Thoracic aorta (tissue), 2 donors: Measurements from ENCODE around the gene FAM111A. TPM values are rescaled to one million over a fixed set of nuclear protein-coding genes. Genes with fewer than 3 reads are reported as not detected.
A peak's percentile ranks its signal among the peaks of the same experiment; 100 is the strongest.

Source experiments
- ATAC-seq: fragments of 150-250 bp; one replicate; pipeline ENCODE4 v1.8.0; 2017; ENCODE audit warnings: low read depth; ENCODE audit not compliant: insufficient number of reproducible peaks, low FRiP score
- DNase-seq: peaks from one replicate; pipeline ENCODE4 v3.0.0-alpha.2; 2020; ENCODE audit warnings: low spot score
- H3K27ac ChIP-seq, 2 donors: fragments of 200-600 bp; sonication (generic); 1 replicate in 1 of 2; 2 replicates in 1 of 2; pipeline ENCODE4 v1.5.1; 2016; ENCODE audit warnings: mild to moderate bottlenecking in 2 of 2, moderate library complexity in 2 of 2
- H3K27me3 ChIP-seq: fragments of 200-600 bp; sonication (generic); replicated peaks from 2 replicates; pipeline ENCODE4 v1.6.0; 2016; ENCODE audit warnings: mild to moderate bottlenecking; ENCODE audit not compliant: insufficient read depth
- H3K36me3 ChIP-seq: fragments of 200-600 bp; sonication (generic); one replicate; pipeline ENCODE4 v1.5.1; 2016
- H3K4me1 ChIP-seq, 2 donors: fragments of 200-600 bp; sonication (generic); 1 replicate in 1 of 2; 2 replicates in 1 of 2; pipeline versions ENCODE4 v1.5.1 to v1.6.0; 2016; ENCODE audit warnings: low read depth in 2 of 2, mild to moderate bottlenecking in 1 of 2; ENCODE audit not compliant: control insufficient read depth in 1 of 2
- H3K4me3 ChIP-seq: fragments of 200-600 bp; sonication (generic); 2 replicates; pipeline ENCODE4 v1.5.1; 2016; ENCODE audit warnings: mild to moderate bottlenecking
- H3K9me3 ChIP-seq: fragments of 200-600 bp; sonication (generic); 2 replicates; pipeline ENCODE4 v1.5.1; 2016
- total RNA-seq, 2 donors: library from RNA; depleted of rRNA; stranded (reverse); fragments of >200 nt; gene quantifications; one replicate each; pipeline versions ENCODE4 v1.1.0 to v1.2.3, GENCODE V29; 2016
- TF ChIP-seq, protein P1 (sequence below): fragments of 200-600 bp; sonication (generic); IDR thresholded peaks from one replicate; pipeline ENCODE4 v1.5.1; 2019; ENCODE audit warnings: antibody characterized with exemption

Gene FAM111A
- total RNA-seq, 2 donors from 2014 or later: 23.6 to 35.6 TPM

- H3K4me3 ChIP-seq: no peak overlapping the region
- no peak for DNase-seq
- TF ChIP-seq, protein P1, sequence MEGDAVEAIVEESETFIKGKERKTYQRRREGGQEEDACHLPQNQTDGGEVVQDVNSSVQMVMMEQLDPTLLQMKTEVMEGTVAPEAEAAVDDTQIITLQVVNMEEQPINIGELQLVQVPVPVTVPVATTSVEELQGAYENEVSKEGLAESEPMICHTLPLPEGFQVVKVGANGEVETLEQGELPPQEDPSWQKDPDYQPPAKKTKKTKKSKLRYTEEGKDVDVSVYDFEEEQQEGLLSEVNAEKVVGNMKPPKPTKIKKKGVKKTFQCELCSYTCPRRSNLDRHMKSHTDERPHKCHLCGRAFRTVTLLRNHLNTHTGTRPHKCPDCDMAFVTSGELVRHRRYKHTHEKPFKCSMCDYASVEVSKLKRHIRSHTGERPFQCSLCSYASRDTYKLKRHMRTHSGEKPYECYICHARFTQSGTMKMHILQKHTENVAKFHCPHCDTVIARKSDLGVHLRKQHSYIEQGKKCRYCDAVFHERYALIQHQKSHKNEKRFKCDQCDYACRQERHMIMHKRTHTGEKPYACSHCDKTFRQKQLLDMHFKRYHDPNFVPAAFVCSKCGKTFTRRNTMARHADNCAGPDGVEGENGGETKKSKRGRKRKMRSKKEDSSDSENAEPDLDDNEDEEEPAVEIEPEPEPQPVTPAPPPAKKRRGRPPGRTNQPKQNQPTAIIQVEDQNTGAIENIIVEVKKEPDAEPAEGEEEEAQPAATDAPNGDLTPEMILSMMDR: no peak
- ATAC-seq: no peak
- no peaks in the 10 kb centered on the region for H3K9me3 ChIP-seq
- H3K4me1 ChIP-seq: peaks cover 0 to 6% of the 10 kb centered on the region in 2 donors
- peaks cover 5% of the 10 kb centered on the region for H3K36me3 ChIP-seq
- H3K27me3 ChIP-seq: no peaks in the 10 kb centered on the region
- no peak overlapping the region for H3K27ac ChIP-seq
Observed at GRCh38 chr11:59137190-59137589, 5.5 kb upstream of the FAM111A start.

DNA sequence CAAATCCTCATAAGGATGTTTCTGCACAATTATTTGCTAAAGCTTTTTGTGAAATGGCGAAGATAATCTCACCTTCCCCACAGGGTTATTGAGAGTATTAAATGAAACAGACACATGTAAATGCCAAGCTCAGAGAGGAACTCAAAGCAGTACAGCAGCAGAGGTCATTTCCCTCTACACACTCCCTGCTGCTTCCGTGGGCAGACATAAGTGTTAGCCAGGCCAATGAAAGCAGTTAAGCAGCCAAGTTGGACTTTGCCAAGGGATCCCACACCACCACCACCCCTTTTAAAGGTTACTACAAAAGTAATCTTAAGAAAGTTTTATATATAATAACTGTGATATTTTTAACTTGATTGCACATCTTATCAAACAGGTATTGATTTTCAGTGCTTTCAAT, 4.0 kb upstream of the FAM111A start:
- TF ChIP-seq, protein P1: no peak
- Histone ChIP-seq H3K36me3 (no peaks in the 10 kb centered on the region), H3K27ac (no peak overlapping the region), H3K4me1 (peaks cover 2 to 11% of the 10 kb centered on the region in 2 donors), H3K9me3 (no peaks in the 10 kb centered on the region), H3K27me3 (no peaks in the 10 kb centered on the region), H3K4me3 (no peak overlapping the region)
- ATAC-seq: no peak
- DNase-seq: no peak

DNA sequence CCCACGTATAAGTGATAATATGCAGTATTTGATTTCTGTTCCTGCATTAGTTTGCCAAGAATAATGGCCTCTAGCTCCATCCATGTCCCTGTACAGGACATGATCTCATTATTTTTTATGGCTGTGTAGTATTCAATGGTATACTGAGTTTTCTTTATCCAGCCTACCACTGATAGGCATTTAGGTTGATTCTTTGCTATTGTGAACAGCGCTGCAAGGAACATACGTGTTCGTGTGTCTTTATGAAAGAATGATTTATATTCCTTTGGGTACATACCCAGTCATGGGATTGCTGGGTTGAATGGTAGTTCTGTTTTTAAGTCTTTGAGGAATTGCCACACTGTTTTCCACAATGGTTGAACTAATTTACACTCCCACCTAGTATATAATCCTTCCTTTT, 1.5 kb upstream of the FAM111A start:
- no peak overlapping the region for H3K4me3 ChIP-seq
- no peaks in the 10 kb centered on the region for H3K9me3 ChIP-seq
- TF ChIP-seq, protein P1: no peak
- no peaks in the 10 kb centered on the region for H3K27me3 ChIP-seq
- no peak for ATAC-seq
- peak overlapping the region in 1 of 2 donors; percentile 94 for H3K27ac ChIP-seq
- H3K36me3 ChIP-seq: no peaks in the 10 kb centered on the region
- peaks cover 9 to 25% of the 10 kb centered on the region in 2 donors for H3K4me1 ChIP-seq
- no peak for DNase-seq

GRCh38 chr11:59141673-59142460, 789 bp upstream of the FAM111A start:
- TF ChIP-seq, protein P1: no peak
- DNase-seq (no peak), ATAC-seq (no peak)
- Histone ChIP-seq H3K4me3 (peak overlapping the region; percentile 89), H3K27me3 (no peaks in the 10 kb centered on the region), H3K27ac (peak overlapping the region; percentile 90 to 94), H3K36me3 (no peaks in the 10 kb centered on the region), H3K4me1 (peaks cover 9 to 25% of the 10 kb centered on the region in 2 donors), H3K9me3 (no peaks in the 10 kb centered on the region)

DNA sequence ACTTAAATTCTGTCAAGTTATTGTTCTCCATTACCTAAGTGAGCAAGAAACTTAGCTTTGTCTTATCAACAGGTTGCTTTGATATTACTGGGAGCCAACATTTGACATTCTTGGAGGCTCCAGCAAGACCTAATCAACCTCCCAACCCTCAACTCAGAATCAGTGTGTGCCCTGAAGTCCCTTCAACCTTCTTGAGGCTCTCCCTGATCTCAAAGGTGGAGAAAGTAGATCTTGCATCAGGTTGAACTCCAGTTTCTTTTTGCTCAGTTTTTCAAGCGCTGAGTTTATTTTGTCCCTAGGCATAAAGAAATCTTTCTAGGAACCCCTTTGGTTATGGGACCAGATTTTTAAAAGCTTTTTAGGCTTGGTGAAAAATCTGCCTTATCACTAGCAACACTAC, 1.4 kb downstream of the FAM111A start:
- TF ChIP-seq, protein P1: no peak
- peak overlapping the region; percentile 90 to 94 for H3K27ac ChIP-seq
- ATAC-seq (no peak), DNase-seq (no peak)
- no peaks in the 10 kb centered on the region for H3K9me3 ChIP-seq
- no peaks in the 10 kb centered on the region for H3K36me3 ChIP-seq
- no peaks in the 10 kb centered on the region for H3K27me3 ChIP-seq
- H3K4me1 ChIP-seq: peaks cover 9 to 25% of the 10 kb centered on the region in 2 donors
- peak overlapping the region; percentile 89 for H3K4me3 ChIP-seq
